GM21390 (cell line): ENCODE results near the gene PSKH1.
"Not testable (repeated sequence)": the region's sequence is repeated elsewhere in the genome, so short reads cannot be mapped to it uniquely, and the experiment has no call there.

Experiments
- ATAC-seq: cut with Tn5 transposase; IDR thresholded peaks from one replicate; pipeline ENCODE4 v1.9.1; 2021; ENCODE audit not compliant: unreplicated experiment

Gene PSKH1

DNA sequence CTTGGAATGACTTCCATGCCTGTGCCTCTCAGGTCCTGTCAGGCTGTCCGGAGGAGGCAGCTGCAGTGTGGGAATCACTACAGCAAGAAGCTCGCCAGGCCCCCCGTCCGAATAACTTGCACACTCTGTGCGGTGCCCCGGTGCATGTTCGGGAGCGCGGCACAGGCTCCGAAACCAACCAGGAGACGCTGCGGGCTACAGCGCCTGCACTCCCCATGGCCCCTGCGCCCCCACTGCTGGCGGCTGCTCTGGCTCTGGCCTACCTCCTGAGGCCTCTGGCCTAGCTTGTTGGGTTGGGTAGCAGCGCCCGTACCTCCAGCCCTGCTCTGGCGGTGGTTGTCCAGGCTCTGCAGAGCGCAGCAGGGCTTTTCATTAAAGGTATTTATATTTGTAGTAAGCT, 7.1 kb upstream of the PSKH1 start:
- ATAC-seq = no peak

DNA sequence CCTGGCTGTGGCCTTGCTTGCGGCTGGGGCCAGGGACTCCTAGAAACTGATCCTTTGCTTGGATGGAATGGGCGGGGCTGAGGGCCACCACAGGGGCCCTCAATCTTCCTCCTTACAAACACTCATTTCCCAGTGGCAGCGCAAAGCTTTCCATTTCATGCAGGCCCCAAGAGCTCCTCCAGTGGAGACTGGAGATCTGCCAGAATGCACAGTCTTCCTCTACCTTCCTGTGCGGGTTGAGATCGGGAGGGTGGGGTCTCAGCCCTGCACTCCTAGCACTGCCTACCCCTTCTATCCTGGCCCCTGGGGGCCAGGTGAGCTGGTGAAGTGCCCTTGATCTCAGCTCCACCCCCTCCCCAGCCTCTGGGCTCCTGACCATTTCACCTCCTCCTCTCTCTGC, 6.7 kb upstream of the PSKH1 start:
- no peak for ATAC-seq

GRCh38 chr16:67888331-67888730, 4.7 kb upstream of the PSKH1 start:
- no peak for ATAC-seq

DNA sequence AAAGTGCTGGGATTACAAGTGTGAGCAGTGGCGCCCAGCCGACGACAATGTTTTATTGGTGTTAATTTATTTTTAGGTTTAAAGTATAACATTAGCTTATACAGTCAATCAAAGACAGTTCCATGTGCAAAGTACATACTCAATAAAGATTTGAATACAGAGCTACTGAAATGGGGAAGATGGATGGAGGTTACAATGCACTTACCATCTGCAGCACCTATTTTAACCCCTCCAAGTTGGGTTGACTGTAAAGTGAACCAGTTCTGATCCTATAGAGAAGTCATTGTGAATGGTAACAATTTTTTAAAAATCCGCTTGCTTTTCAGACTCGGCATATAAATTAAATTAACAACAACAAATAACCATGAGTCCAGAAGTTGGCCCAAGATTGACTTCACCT, 679 bp upstream of the PSKH1 start:
- no peak for ATAC-seq

DNA sequence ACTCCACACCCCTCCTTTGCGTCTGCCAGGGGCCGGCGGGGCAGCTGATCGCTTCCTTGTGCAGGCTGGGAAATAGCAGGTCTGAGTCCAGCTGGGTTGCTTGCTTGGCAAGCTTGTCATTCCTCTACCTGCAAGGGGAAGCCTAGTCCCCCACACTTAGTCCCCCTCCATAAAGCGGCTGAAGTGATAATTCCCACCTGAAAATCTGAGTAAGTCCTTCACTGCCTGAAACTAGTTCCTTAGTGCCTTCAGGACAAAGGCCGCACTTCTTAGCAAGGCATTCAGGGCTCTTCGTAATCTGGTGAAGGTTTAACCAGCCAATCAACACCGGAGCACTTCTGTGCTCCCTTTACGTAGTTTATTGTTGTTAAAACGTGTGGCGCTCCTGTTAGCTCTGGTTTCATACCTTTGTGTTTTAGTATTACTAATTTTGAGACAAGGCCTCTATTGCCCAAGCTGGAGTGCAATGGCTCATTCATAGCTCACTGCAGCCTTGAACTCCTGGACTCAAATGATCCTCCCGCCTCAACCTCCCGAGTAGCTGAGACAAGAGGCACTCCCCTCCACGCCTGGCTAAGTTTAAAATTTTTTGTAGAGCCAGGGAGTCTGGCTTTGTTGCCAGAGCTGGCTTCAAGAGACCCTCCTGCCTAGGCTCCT, 817 bp downstream of the PSKH1 start:
- ATAC-seq = no peak

DNA sequence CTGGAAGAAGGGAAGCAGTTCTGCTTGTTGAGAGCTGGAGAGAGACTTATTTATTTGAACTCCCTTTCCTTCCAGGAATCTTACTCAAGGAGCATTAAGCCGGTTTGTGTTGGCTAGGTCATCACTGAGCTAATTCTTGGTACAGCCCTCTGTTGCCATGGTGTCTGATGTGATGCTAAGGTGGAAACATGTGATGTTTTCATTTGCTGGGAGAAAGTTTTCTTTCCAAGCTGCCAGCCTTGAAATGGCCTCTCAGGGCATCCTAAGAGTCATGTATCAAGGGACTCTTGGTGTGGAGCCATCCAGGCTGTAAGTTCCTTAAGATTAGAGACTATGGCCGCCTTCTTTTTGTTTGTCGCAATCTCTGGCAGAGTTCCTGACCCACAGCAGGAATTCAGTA, 4.2 kb downstream of the PSKH1 start:
- no peak for ATAC-seq

GRCh38 chr16:67901734-67902133, 8.7 kb downstream of the PSKH1 start:
- no peak for ATAC-seq

GRCh38 chr16:67902831-67903230, 9.8 kb downstream of the PSKH1 start:
- ATAC-seq = no peak

DNA sequence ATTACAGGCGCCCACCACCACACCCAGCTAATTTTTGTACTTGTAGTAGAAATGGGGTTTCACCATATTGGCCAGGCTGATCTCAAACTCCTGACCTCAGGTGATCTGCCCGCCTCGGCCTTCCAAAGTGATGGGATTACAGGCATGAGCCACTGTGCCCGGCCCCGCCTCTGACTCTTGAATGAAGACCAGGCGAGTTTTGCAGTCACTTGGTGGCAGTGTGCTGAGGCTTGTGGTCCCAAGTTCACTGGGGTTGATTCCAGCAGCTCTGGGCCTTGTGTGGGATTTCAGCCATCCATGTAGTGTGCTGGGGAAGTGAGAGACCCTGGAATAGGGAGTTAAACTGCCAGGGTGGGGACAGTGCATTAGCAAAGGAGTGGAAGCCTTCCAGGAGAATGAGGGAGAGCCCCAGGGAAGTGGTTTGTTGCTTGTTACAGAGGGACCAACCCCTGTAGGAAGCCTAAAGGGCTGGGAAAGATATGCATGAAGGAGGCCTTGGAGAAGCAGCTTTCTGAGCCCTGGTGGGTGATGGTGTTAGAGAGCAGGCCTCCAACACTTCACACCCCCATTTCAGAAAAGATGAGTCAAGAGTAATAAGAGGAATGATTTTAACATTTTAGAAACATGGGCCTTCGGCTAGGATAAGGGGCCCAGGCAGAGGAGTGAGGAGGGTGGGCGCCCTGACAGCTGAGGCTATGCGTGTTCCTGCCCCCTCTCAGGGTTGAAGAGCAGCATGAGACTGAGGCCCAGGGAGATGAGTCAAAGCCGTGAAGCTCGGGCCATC, 14.5 kb downstream of the PSKH1 start:
- no peak for ATAC-seq

DNA sequence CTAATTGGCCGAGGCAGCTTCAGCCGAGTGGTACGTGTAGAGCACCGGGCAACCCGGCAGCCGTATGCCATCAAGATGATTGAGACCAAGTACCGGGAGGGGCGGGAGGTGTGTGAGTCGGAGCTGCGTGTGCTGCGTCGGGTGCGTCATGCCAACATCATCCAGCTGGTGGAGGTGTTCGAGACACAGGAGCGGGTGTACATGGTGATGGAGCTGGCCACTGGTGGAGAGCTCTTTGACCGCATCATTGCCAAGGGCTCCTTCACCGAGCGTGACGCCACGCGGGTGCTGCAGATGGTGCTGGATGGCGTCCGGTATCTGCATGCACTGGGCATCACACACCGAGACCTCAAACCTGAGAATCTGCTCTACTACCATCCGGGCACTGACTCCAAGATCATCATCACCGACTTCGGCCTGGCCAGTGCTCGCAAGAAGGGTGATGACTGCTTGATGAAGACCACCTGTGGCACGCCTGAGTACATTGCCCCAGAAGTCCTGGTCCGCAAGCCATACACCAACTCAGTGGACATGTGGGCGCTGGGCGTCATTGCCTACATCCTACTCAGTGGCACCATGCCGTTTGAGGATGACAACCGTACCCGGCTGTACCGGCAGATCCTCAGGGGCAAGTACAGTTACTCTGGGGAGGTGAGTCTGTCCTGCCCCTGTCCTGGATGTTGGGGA, 16.1 kb downstream of the PSKH1 start:
- no peak for ATAC-seq

DNA sequence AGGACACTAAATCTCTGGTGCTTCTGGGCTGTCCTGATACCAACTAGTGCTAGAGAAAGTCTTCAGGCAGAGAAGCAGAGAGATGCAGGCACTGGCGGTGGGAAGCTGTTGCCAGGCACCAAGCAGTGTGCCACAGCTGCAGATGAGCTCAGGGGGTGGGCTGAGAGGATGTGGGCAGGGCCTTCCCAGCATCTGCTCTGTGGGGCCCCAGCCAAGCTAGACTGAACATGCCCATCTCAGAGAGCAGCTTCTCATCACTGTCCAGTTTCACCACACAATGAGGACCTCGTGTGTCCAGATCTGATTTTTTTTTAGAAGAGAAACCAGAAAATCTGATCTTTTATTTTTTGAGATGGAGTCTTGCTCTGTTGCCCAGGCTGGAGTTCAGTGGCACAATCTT, 17.1 kb downstream of the PSKH1 start:
- ATAC-seq = no peak

DNA sequence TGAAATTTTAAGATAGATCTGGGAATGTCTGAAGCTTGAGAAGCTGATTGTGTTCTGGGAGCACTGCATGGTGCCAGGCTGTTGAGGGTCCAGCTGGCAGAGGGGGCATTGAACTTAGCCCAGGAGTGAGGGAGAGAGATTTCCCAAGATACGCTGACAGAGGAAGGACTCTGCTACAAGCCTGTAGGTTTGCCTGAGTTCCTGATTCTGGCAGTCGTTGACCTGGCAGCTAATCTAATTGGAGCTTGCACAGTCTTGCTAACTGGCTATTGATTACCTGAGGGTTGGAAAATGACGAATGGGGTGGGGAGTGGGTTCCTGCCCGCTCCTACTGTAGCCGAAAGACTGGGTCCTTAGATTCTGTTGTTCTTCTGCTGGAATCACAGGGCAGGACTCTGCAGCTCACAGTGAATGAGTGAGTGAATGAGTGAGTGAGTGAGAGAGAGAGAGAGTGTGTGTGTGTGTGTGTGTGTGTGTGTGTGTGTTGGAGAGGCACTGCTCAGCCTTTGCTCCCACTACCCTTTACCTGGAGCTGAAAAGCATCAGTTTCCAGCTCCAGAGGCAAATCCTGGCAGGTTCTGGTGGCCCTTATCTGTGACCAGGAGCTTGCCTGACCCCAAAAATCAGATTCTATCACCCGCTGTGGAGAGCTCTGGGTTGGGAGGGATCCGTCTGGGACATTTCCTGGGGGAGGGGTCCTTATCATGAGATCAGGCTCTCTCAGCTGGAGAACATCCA, 21.9 kb downstream of the PSKH1 start:
- ATAC-seq = no peak

- not testable (repeated sequence) for ATAC-seq
Observed at GRCh38 chr16:67915496-67915769, 22.4 kb downstream of the PSKH1 start.

DNA sequence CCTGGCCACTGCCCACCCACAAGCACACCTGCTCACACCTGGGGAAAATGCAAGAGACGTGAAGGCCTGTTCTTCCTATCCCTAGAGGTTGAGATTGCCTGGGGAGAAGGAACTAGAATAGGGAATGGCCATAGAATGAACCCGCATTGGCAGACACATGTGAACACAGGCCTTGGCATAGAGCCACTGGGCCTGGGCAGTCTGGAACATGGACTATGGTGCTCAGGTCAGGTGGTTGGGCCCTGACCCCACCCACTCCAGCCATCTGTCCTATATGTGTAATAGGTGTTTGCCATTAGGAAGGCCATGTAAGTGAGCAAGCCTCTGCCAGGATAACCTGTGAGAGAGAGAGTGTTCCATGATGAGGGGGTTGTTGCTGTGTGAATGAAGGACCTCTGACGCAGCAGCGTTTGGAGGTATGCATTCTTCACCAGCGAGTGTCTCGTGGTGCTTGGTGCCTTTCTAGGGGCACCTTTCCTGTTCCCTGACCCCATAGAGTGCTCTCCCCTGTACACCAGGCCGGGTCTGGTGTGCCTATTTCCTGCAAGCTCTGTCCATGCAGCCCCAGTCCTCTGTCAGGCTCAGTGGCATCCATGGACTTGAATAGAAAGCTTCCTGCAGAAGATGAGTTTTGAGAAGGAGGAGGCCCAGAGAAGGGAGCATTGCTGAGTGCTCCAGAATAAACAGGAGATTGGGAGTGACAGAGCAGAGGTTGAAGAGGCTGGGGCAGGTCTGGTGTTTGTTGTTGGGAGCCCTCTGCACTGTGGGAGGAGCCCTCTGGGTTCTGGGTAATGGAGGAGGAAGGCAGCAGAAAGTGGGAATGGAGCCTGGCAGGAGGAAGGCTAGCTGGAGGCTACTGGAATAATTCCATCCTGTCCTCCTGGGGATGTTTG, 23.0 kb downstream of the PSKH1 start:
- no peak for ATAC-seq

DNA sequence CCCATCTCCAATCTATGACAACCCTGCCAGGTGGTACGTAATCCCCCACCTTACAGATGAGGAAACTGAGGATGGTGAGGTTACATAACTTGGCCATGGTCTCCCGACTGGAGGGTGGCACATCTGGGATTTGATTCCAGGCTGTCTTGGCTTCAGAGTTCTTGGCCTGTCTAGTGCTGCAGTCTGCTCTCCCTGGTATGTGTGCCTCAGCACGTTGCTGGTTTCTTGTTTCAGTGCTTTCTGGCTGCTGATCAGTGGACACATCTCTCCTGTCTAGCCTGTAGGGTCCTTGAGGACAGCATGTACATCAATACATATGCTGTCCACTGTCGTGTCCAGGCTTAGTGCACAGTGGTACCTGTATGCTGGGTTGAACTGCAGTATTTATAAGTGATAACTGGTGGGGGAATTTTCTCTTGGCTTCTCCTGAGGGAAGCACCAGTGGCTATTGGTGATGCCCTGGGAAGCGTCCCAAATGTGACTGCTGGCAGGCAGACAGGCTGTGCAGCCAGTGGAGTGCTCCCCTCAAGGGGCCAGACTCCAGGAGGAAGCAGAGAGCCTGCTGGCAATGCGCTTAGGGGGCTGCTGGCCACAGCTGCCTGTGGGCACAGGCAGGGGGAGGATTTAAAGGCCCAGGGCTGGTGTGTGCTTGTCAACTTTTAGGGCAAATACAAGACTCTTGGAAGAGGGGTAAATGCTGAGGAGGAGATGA, 24.2 kb downstream of the PSKH1 start:
- no peak for ATAC-seq

DNA sequence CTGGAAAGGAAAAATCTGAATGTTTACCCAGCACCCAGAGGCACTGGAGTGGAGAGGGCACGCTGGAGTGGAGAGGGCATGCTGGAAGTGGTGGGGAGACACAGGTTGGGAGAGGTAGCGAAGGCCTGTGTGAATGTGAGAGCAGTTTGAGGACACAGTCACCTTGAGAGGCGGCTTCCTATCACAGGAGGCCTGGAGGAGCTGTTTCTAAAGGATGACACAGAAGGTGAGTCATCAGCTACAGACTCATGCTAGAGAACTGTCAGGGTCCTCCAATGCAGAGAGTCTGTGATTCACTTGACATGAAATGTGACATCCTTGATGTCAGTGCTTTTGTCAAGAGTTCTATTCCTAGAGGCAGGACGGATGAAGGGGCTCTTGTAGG, 24.8 kb downstream of the PSKH1 start:
- ATAC-seq = no peak

- ATAC-seq = no peak
Observed at GRCh38 chr16:67919622-67920221, 26.7 kb downstream of the PSKH1 start.

DNA sequence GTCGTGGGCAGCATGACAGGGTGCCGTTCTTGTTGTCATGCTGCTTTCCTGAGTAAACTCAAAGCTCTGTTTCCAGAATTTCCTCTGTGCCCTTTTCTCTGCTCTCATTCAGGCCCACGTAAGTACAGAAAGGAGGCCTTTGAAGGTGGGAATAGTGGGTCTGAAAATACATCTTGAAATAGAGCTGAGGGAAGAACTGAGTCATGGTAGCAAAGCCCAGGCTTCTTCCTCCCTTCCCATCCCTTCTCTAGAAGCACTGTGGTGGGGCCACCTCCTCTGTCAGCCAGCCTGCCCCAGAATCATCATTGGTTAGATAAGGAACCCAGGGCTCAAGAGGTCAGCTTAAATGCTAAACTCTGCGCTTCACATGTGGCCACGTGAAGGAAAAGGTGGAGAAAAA, 29.2 kb downstream of the PSKH1 start:
- ATAC-seq = no peak

DNA sequence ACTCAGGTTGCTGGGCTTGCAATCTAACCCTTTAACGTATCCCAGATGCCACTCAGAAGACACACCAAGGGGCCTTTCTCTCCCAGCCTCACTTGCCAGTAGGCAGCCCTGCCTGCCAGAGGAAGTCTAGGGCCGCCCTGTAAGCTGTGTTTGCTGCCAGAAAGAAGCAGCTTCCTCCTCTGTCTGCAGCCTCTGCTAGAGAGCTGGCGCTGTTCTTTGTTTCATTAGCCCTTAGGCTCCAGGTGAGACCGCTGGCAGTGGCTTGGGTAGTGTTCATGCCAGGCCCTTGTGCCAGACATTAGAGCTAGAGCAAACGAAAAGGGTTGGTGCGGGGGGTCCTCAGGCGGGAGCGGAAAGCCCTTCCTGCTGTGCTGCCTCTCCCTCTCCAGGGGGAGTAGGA, 29.7 kb downstream of the PSKH1 start:
- no peak for ATAC-seq
